Osteoblast (primary cell): ENCODE data around the gene TLE7. TPM values are rescaled to one million over a fixed set of nuclear protein-coding genes. Genes with fewer than 3 reads are reported as not detected.

Experiments
- DNase-seq: peaks from one replicate; pipeline ENCODE4 v3.0.0; 2011; ENCODE audit warnings: low spot score, mixed read lengths; ENCODE audit not compliant: insufficient read length; ENCODE audit errors: missing footprints
- H2AFZ ChIP-seq: 2 replicates; pipeline ENCODE4 v1.6.0; 2011; ENCODE audit warnings: mild to moderate bottlenecking, low read length
- H3K27ac ChIP-seq: 2 replicates; pipeline ENCODE4 v1.5.1; 2011; ENCODE audit warnings: mild to moderate bottlenecking, low read depth, low read length, moderate library complexity
- H3K27me3 ChIP-seq: 2 replicates; pipeline ENCODE4 v1.6.0; 2012; ENCODE audit warnings: mild to moderate bottlenecking, control low read depth, inconsistent platforms, low read length, moderate library complexity; ENCODE audit not compliant: insufficient read depth
- H3K36me3 ChIP-seq: 2 replicates; pipeline ENCODE4 v1.5.1; 2011; ENCODE audit warnings: mild to moderate bottlenecking, low read length, control low read depth, moderate library complexity; ENCODE audit not compliant: insufficient read depth
- H3K4me1 ChIP-seq: 2 replicates; pipeline ENCODE4 v1.5.1; 2011; ENCODE audit warnings: mild to moderate bottlenecking, low read length, control low read depth, moderate library complexity; ENCODE audit not compliant: insufficient read depth
- H3K4me2 ChIP-seq: 2 replicates; pipeline ENCODE4 v1.6.0; 2011; ENCODE audit warnings: mild to moderate bottlenecking, low read length; ENCODE audit not compliant: insufficient read depth
- H3K4me3 ChIP-seq: fragments of 200-600 bp; sonication (generic); 3 replicates; pipeline ENCODE4 v1.5.1; 2012; ENCODE audit warnings: mild to moderate bottlenecking, low read length, inconsistent platforms; ENCODE audit not compliant: insufficient read depth
- H3K79me2 ChIP-seq: 2 replicates; pipeline ENCODE4 v1.6.0; 2012; ENCODE audit warnings: mild to moderate bottlenecking, low read length, control low read depth, inconsistent platforms; ENCODE audit not compliant: insufficient read depth
- H3K9me3 ChIP-seq: 2 replicates; pipeline ENCODE4 v1.5.1; 2011; ENCODE audit warnings: low read depth, low read length, control low read depth
- H4K20me1 ChIP-seq: 2 replicates; pipeline ENCODE4 v1.6.0; 2012; ENCODE audit warnings: mild to moderate bottlenecking, low read length, control low read depth; ENCODE audit not compliant: insufficient read depth
- total RNA-seq: library from RNA; depleted of rRNA; stranded (reverse); fragments of >200 nt; gene quantifications from 2 replicates; pipeline ENCODE4 v1.2.3, GENCODE V29; 2012
- TF ChIP-seq, protein P1 (sequence below): IDR thresholded peaks from 2 replicates; pipeline ENCODE4 v1.5.1; 2011; ENCODE audit warnings: mild to moderate bottlenecking, low read depth, low read length, moderate library complexity; ENCODE audit errors: extremely low read depth

The TLE7 gene
- total RNA-seq, 1 donor, result not detected

DNA sequence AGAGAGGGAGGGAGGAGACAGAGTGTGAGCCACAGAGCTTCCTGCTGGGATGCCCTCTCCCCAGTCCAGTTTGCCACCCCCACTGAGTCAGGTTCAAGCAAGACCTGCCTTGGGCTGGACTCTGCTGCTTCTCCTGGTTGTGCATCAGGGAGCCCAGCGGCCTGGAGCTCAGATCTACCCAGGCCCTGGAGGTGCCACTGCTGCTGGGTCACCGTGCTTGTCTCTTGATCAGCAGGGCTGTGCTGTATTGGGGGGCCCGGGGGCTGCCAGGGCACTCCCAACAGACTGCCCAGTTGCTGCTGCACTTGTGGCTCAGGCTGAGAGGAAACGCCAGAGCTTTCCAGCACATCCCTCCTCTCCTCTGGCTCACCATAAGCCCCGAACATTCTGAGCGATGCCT, 8.9 kb downstream of the TLE7 start:
- Histone ChIP-seq H4K20me1 (no peaks in the 10 kb centered on the region), H3K36me3 (no peaks in the 10 kb centered on the region), H3K4me3 (no peak overlapping the region), H3K27ac (no peak overlapping the region), H3K9me3 (no peaks in the 10 kb centered on the region), H3K4me2 (no peak overlapping the region), H3K4me1 (no peaks in the 10 kb centered on the region), H3K79me2 (no peaks in the 10 kb centered on the region), H3K27me3 (peaks cover 3% of the 10 kb centered on the region), H2AFZ (no peak overlapping the region)
- no peak for DNase-seq
- TF ChIP-seq, protein P1, sequence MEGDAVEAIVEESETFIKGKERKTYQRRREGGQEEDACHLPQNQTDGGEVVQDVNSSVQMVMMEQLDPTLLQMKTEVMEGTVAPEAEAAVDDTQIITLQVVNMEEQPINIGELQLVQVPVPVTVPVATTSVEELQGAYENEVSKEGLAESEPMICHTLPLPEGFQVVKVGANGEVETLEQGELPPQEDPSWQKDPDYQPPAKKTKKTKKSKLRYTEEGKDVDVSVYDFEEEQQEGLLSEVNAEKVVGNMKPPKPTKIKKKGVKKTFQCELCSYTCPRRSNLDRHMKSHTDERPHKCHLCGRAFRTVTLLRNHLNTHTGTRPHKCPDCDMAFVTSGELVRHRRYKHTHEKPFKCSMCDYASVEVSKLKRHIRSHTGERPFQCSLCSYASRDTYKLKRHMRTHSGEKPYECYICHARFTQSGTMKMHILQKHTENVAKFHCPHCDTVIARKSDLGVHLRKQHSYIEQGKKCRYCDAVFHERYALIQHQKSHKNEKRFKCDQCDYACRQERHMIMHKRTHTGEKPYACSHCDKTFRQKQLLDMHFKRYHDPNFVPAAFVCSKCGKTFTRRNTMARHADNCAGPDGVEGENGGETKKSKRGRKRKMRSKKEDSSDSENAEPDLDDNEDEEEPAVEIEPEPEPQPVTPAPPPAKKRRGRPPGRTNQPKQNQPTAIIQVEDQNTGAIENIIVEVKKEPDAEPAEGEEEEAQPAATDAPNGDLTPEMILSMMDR, result no peak

DNA sequence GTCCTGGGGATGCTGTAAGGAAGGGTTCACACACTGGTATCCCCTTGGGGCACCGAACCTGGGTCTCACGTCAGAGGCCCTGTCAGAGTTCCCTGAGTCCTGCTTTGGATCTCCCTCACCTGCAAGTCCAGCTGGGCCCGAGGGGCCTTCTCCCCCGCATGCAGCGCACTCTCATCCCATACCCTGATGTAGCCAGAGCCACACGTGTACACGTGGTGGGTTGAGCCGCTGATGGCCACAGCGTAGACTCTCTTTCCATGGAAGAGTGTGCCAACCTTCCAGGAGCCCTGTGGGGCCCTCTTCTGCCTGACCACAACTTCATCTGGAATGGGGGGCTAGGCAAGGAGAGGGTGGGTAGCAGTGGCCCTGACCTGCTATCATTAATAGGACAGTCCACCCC, 9.9 kb downstream of the TLE7 start:
- no peak overlapping the region for H2AFZ ChIP-seq
- no peak for DNase-seq
- TF ChIP-seq, protein P1, result no peak

GRCh38 chr16:71431176-71431575, 10.7 kb downstream of the TLE7 start:
- Histone ChIP-seq H3K27ac (no peak overlapping the region), H3K9me3 (no peaks in the 10 kb centered on the region), H3K4me3 (no peak overlapping the region), H3K27me3 (peaks cover 6% of the 10 kb centered on the region), H3K4me1 (no peaks in the 10 kb centered on the region), H3K36me3 (no peaks in the 10 kb centered on the region), H4K20me1 (no peaks in the 10 kb centered on the region), H3K79me2 (no peaks in the 10 kb centered on the region), H2AFZ (no peak overlapping the region), H3K4me2 (no peak overlapping the region)
- TF ChIP-seq, protein P1, result no peak
- no peak for DNase-seq

More for the DNA sequence above, 9.9 kb downstream of the TLE7 start:
- peaks cover 3% of the 10 kb centered on the region for H3K27me3 ChIP-seq
- no peak overlapping the region for H3K4me3 ChIP-seq
- no peaks in the 10 kb centered on the region for H3K4me1 ChIP-seq
- no peak overlapping the region for H3K4me2 ChIP-seq
- no peaks in the 10 kb centered on the region for H3K79me2 ChIP-seq
- no peaks in the 10 kb centered on the region for H3K36me3 ChIP-seq
- no peaks in the 10 kb centered on the region for H4K20me1 ChIP-seq
- H3K27ac ChIP-seq, result no peak overlapping the region
- no peaks in the 10 kb centered on the region for H3K9me3 ChIP-seq

GRCh38 chr16:71430744-71431143, 11.1 kb downstream of the TLE7 start:
- no peak overlapping the region for H2AFZ ChIP-seq
- no peak overlapping the region for H3K4me3 ChIP-seq
- no peaks in the 10 kb centered on the region for H3K4me1 ChIP-seq
- H3K9me3 ChIP-seq, result no peaks in the 10 kb centered on the region
- TF ChIP-seq, protein P1, result no peak
- no peaks in the 10 kb centered on the region for H4K20me1 ChIP-seq
- H3K27ac ChIP-seq, result no peak overlapping the region
- H3K27me3 ChIP-seq, result peaks cover 9% of the 10 kb centered on the region
- DNase-seq, result no peak
- no peaks in the 10 kb centered on the region for H3K79me2 ChIP-seq
- H3K36me3 ChIP-seq, result no peaks in the 10 kb centered on the region
- no peak overlapping the region for H3K4me2 ChIP-seq
